Measurements from ENCODE around the gene TSPEAR. TPM values are rescaled to one million over a fixed set of nuclear protein-coding genes. Genes with fewer than 3 reads are reported as not detected.
A peak's percentile ranks its signal among the peaks of the same experiment; 100 is the strongest.

TSPEAR gene
- total RNA-seq, 3 donors from 2014 or later (not counting 1 experiment from before 2014, with no cell fraction given), result not detected

DNA sequence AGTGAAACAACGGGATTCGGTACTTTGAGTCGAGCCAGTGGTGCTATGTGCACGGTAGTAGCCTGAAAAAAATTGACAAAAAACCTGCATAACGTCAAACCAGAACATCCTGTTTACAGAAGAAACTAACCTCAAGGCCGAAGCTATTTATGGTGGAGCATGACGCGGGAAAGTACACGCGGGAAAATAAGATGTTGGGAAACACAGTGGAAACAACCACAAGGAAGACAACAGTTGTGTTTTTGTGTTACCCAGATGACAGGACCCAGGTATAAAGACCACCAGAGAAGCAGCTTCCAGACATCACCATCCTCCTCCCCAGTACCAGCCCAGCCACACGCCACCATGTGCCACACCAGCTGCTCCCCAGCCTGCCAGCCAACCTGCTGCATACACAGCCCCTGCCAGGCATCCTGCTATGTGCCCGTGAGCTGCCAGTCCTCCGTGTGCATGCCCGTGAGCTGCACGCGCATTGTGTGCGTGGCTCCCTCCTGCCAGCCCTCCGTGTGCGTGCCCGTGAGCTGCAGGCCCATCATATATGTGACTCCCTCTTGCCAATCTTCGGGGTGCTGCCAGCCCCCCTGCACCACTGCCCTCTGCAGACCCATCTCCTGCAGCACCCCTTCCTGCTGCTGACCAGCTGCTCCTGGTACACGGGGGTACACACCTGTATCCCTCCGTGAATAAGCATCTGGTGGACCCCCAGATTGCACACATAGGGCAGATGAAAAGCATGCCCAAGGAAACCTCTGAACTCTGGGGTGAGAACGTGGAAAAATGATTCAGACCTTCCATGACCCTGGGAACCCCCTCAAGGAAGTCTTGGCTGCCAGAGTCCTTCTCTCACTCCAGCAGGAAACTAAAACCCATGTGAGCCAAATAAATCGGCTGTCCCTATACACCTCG is 53.5 kb downstream of the TSPEAR start, which contains the start of gene KRTAP12-3:
Gene KRTAP12-3 (plus strand): TSS at position 298 of the 906 bp plus-strand sequence. CDS start 48 bp downstream, at position 346.
- Mint-ChIP-seq H3K4me1 (peaks cover 55 to 56% of the 10 kb centered on the region in 2 donors), H3K9me3 (peaks cover 2 to 12% of the 10 kb centered on the region in 2 donors), H3K4me3 (peak within 1 kb of the TSS; percentile 74), H3K36me3 (peaks cover 18% of the 10 kb centered on the region), H3K27me3 (ENCODE audit: low read depth in 2 of 2) (peaks cover 5 to 7% of the 10 kb centered on the region in 2 donors), H3K27ac (peak within 1 kb of the TSS; percentile 89 to 94)
- ATAC-seq, result peak; percentile 76 to 86 (median 77)
- peaks cover 57% of the 10 kb centered on the region for H3K4me1 ChIP-seq (ENCODE audit: control insufficient read depth, insufficient read depth, low read length)
- intact Hi-C loops (cut with micrococcal nuclease), result loop anchor here (2.0 kb wide), 2 partner anchors 31 to 39 kb away; partner anchors contain the start of gene KRTAP10-9
- TF ChIP-seq, protein P1, sequence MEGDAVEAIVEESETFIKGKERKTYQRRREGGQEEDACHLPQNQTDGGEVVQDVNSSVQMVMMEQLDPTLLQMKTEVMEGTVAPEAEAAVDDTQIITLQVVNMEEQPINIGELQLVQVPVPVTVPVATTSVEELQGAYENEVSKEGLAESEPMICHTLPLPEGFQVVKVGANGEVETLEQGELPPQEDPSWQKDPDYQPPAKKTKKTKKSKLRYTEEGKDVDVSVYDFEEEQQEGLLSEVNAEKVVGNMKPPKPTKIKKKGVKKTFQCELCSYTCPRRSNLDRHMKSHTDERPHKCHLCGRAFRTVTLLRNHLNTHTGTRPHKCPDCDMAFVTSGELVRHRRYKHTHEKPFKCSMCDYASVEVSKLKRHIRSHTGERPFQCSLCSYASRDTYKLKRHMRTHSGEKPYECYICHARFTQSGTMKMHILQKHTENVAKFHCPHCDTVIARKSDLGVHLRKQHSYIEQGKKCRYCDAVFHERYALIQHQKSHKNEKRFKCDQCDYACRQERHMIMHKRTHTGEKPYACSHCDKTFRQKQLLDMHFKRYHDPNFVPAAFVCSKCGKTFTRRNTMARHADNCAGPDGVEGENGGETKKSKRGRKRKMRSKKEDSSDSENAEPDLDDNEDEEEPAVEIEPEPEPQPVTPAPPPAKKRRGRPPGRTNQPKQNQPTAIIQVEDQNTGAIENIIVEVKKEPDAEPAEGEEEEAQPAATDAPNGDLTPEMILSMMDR (IDR thresholded peaks at IDR 0.05), result no peak
- WGBS (ENCODE audit: insufficient coverage), result 57% methylated on average over 26 of the region's 26 CpGs
- H3K4me3 ChIP-seq (ENCODE audit: low read length), result no peak within 1 kb of the TSS
- no peaks in the 10 kb centered on the region for H3K27me3 ChIP-seq (ENCODE audit: control insufficient read depth, insufficient read depth, low read length)
- no peaks in the 10 kb centered on the region for H3K36me3 ChIP-seq (ENCODE audit: control insufficient read depth, insufficient read depth, low read length)
- peak; percentile 49 to 90 for DNase-seq
- peak within 1 kb of the TSS; percentile 81 for H3K27ac ChIP-seq (ENCODE audit: low read length)
- peaks cover 13% of the 10 kb centered on the region for H3K9me3 ChIP-seq (ENCODE audit: control insufficient read depth, insufficient read depth, low read length)

DNA sequence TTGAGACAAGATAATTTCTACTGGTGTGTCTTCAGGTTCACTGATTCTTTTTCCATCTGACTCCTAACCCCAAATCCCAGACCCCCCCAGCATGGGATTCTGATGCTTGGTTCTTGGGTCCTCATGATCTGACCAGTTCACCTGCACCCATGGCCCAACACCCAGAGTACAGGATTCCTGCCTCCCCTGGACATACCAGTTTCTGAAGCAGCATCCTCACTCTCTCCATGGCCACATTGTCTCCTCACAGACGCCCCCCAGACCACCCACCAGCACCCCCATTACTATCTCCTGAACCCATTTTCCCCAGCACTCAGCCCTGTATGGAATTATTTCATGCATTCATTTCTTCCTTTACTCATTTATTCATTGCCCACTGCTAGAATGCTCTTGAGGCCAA is 54.5 kb downstream of the TSPEAR start:
- TF ChIP-seq, protein P1 (IDR thresholded peaks at IDR 0.05), result no peak
- WGBS (ENCODE audit: insufficient coverage), result 63% methylated on average over 1 of the region's 1 CpG
- DNase-seq (no peak), ATAC-seq (no peak)
- intact Hi-C loops (cut with micrococcal nuclease), result loop anchor here (2.0 kb wide), 1 partner anchor 38 kb away; no protein-coding TSS in a partner anchor
- Histone ChIP-seq H3K4me3 (ENCODE audit: low read length) (no peak overlapping the region), H3K27ac (ENCODE audit: low read length) (peak overlapping the region; percentile 81), H3K27me3 (ENCODE audit: control insufficient read depth, insufficient read depth, low read length) (no peaks in the 10 kb centered on the region), H3K9me3 (ENCODE audit: control insufficient read depth, insufficient read depth, low read length) (peaks cover 13% of the 10 kb centered on the region), H3K36me3 (ENCODE audit: control insufficient read depth, insufficient read depth, low read length) (no peaks in the 10 kb centered on the region), H3K4me1 (ENCODE audit: control insufficient read depth, insufficient read depth, low read length) (peaks cover 57% of the 10 kb centered on the region)
- Mint-ChIP-seq H3K36me3 (peaks cover 18% of the 10 kb centered on the region), H3K4me3 (peak overlapping the region; percentile 74), H3K27ac (peak overlapping the region; percentile 89 to 94), H3K27me3 (ENCODE audit: low read depth in 2 of 2) (peaks cover 5 to 7% of the 10 kb centered on the region in 2 donors), H3K9me3 (peaks cover 2 to 10% of the 10 kb centered on the region in 2 donors), H3K4me1 (peaks cover 55 to 56% of the 10 kb centered on the region in 2 donors)

DNA sequence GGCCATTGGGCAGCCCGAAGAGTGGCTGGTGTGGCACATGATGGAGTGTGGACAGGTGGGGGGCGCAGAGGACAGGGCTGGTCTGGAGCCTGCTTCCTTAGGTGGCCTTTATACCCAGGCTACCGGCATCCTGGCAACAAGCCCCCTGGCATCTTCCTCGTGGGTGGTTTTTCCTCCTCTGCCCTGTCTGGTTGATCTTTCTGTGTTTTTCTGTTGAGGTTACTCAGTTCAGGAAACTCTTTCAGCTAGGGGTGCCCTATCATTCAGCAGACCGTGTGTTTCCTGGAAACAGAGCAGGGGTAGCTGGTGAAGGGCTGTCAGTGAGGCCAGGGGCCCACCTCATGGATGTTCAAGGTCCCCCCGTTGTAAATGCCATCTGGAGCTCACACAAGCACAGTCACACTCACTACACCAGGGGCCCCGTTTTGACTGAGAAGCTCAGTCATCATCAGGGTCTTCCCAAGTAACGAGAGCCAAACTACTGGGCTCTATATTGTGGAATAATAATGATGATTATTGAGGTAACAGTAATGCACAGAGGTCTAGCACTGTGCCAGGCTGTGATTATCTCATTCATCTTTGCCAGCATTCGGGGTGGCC is 56.7 kb downstream of the TSPEAR start, which contains the start of gene KRTAP12-4:
Gene KRTAP12-4 (minus strand): TSS at position 84 of the 600 bp plus-strand sequence. CDS start 45 bp downstream, at position 39.
- Histone ChIP-seq H3K27ac (ENCODE audit: low read length) (peak within 1 kb of the TSS; percentile 39), H3K4me1 (ENCODE audit: control insufficient read depth, insufficient read depth, low read length) (peaks cover 56% of the 10 kb centered on the region), H3K27me3 (ENCODE audit: control insufficient read depth, insufficient read depth, low read length) (no peaks in the 10 kb centered on the region), H3K36me3 (ENCODE audit: control insufficient read depth, insufficient read depth, low read length) (no peaks in the 10 kb centered on the region), H3K4me3 (ENCODE audit: low read length) (no peak within 1 kb of the TSS), H3K9me3 (ENCODE audit: control insufficient read depth, insufficient read depth, low read length) (peaks cover 13% of the 10 kb centered on the region)
- H3K4me3 Mint-ChIP-seq, result no peak within 1 kb of the TSS
- no peaks in the 10 kb centered on the region for H3K27me3 Mint-ChIP-seq (ENCODE audit: low read depth in 2 of 2)
- peaks cover 18% of the 10 kb centered on the region for H3K36me3 Mint-ChIP-seq
- peak within 1 kb of the TSS; percentile 57 to 70 for H3K27ac Mint-ChIP-seq
- H3K9me3 Mint-ChIP-seq, result peaks cover 2 to 10% of the 10 kb centered on the region in 2 donors
- intact Hi-C loops (cut with micrococcal nuclease), result no loop called here
- 55% methylated on average over 9 of the region's 9 CpGs for WGBS (ENCODE audit: insufficient coverage)
- no peak for ATAC-seq
- H3K4me1 Mint-ChIP-seq, result peaks cover 51 to 52% of the 10 kb centered on the region in 2 donors
- peak in 1 of 2 donors; percentile 51 for DNase-seq
- TF ChIP-seq, protein P1 (IDR thresholded peaks at IDR 0.05), result no peak
